Measurements from ENCODE around the gene TRAPPC10.

The TRAPPC10 gene

GRCh38 chr21:44064852-44065403 is 52.8 kb downstream of the TRAPPC10 start:
- no peak for DNase-seq (ENCODE audit: low read depth in 2 of 2)

DNA sequence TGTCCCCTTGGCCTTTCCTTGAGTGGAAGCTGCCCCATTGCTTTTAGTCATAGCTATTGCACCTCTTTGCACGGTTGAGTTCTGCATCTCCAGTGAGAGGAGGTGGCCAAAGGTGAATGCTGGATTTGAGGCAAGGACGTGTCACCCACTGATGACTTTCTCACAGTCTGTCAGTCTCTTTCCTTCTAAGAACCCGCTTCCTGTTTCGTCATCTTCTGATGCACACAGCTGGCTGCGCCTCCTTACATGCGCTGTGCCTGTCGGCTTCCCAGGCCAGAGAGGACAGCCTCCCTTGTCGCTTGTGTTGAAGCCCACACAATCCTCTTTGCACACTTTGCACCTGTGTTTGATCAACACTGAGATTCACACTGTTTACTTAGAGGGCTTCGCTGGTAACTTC is 53.3 kb downstream of the TRAPPC10 start:
- DNase-seq (ENCODE audit: low read depth in 2 of 2) = peak; percentile 57

DNA sequence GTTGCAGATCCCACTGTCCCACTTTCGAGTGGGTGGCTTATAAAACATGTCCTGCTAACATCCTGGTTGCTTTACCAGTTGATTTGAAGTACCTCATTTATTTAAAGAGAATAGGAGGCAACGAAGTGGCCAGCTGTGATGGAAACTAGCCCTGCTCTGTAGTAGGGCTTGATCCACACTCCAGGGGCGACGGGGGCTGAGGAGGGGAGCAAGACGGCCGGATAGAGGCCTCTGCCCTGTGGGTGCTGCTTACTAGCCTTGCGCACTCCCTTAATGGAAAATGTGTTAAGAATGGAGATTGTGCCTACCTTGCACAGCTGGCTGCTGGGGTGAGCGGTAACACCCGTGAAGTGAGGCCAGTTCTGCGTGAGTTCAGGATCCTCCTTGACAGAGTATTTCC is 54.0 kb downstream of the TRAPPC10 start:
- no peak for DNase-seq (ENCODE audit: low read depth in 2 of 2)

GRCh38 chr21:44067011-44067839 is 55.1 kb downstream of the TRAPPC10 start:
- DNase-seq (ENCODE audit: low read depth in 2 of 2) = no peak

- DNase-seq (ENCODE audit: low read depth in 2 of 2) = no peak
Observed at GRCh38 chr21:44070391-44070790, 58.3 kb downstream of the TRAPPC10 start.

DNA sequence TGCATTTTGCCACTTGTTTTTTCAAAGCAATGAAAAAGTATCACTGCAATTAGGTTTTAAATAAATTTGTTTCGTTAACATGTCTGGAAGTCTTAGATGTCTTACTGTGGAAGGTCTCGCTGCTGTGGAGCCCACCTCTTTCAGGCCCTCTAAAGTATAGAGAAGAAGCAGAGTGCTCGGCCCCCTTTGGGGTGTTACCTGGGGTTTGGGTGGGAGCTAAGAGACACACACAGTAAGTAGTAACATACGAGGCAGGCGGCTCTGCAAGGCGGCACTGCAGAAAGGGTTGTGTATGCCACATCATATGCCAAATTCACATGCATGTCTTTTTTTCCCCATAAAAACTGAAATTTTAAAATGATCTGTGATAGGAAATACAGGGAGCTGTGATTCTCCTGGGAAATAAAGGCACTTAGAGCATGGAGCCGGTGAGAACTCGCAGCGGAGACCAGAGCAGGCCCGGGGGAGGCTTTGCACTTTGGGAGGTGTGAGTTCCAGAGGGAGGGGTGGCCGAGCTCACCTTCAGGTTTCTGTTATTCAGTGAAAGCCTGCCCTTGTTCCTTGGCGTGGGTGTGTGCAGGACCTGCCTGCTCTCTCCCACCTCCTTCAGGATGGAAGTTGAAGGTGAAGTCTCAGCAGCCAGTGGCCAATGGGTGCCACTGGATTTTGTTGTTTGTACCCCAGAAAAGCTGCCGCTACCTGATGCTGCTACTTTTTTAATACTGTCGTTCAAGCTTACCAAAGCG is 59.4 kb downstream of the TRAPPC10 start:
- no peak for DNase-seq (ENCODE audit: low read depth in 2 of 2)

DNA sequence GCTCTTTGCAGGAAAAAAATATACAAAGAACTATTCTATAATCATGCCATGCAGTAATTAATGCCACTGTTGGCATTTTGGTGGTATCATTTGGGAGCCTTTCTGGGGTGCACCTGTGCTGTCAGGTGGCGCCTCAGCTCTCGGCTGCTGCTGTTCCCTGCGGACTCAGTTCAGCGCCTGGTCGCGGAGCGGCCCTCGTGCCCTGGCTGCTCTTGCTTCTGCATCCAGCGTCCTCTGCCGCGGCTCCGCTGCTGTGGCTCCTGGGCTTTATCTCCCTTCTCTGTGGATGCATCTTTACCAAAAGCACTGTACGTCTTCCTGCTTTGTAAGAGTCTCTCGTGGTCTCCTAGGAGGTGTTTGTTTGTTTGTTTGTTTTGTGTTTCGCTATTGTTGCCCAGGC is 60.0 kb downstream of the TRAPPC10 start:
- no peak for DNase-seq (ENCODE audit: low read depth in 2 of 2)

- DNase-seq (ENCODE audit: low read depth in 2 of 2) = no peak
Observed at GRCh38 chr21:44074315-44074958, 62.3 kb downstream of the TRAPPC10 start.

DNA sequence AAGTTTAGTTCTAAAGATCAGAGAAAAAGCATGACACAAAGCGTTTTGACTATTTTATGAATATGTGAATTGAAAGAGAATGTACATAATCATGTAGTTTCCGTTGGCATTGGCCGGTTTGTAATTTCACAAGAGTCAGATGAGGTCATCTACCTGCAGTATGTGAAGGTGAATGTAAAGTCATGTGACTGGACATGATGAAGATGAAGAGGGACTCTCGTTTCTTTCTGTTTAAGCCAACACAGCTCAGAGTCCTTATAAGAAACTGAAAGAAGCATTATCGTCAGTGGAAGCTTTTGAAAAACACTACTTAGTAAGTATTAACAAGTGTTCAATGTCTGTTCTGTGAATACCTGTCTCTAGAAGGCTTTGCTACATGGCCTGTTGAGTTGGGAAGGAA is 64.2 kb downstream of the TRAPPC10 start:
- no peak for DNase-seq (ENCODE audit: low read depth in 2 of 2)

DNA sequence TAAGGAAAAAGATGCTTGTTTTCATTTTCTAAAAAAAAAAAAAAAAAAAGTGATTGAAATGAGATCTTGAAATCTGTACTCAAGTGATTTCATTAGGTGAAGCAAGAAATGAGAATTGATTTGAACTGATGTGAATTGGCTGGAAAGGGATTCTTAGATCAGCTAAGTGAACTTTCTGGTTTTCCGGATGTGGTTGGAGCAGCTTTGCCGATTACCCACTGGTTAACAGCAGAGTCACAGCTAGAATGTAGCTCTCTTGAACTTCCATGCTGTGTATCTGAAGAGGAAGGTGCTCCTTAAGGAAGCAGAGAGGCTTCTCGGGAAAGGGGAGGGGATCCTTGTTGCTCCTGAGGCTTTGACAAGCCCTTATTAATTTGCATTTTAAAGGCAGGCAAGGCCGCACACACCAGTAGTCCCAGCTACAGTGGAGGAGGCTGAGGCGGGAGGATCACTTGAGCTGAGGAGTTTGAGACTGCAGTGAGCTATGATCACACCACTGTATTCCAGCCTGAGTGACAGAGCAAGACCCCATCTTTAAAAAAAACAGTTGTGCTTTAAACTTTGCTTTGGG is 66.4 kb downstream of the TRAPPC10 start:
- DNase-seq (ENCODE audit: low read depth in 2 of 2) = no peak

DNA sequence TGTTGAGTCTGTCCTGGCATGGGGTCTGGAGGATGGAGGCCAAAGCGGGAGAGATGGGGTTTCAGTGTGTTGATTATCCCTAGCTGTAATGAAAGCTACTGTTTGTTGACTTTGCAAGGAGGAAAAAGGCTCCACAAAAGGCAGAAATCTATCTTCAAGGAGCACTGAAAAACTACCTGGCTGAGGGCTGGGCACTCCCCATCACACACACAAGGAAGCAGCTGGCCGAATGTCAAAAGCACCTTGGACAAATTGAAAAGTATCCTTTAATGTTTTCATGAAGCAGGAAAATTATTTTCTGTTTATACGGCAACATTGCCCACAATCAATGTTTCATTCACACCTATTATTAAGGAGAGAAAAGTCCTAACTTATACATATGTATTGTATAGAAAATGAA is 67.3 kb downstream of the TRAPPC10 start:
- DNase-seq (ENCODE audit: low read depth in 2 of 2) = no peak

DNA sequence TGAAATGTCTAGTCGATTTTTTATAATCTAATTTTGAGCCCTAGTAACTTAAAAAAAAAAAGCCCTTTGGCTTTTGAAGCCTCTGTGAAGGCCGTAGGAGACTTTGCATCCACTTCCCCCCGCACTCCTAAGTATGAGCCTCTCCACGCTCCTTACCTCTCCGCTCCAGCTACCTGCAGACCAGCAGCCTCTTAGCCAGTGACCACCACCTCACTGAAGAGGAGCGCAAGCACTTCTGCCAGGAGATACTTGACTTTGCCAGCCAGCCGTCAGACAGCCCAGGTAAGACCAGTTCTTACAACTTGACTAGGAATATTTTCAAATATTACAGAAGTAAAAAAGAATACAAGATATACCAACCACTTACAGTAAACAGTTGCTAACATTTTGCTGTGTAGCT is 67.7 kb downstream of the TRAPPC10 start:
- no peak for DNase-seq (ENCODE audit: low read depth in 2 of 2)

GRCh38 chr21:44082648-44083440 is 70.7 kb downstream of the TRAPPC10 start:
- DNase-seq (ENCODE audit: low read depth in 2 of 2) = no peak

DNA sequence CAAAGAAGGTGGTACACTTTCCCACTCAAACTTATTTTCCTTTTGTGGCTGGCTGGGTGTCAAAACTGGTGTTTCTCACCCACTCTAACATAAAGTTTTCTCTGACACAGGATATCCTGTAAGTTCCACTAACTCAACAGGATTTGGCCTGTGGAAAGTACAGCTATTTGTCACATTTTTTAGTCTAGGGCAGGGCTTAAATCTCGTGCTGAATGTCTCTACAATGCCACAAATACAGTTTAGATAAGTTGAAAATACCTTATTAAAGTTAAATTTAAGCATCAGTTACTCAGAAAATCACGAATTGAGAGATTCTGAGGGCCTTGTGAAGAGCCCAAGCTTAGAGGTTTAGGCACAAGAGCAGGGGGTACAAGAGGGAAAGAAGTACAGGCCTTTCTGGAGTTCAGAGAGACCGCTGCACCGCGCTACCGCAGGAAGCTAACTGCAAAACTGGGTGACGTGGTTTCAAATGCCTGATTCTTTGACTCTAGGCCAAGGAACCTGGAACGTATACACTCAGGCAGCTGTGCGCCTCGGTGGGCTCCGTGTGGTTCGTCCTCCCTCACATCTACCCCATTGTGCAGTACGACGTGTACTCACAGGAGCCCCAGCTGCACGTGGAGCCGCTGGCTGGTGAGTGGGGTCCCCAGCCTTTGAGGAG is 71.7 kb downstream of the TRAPPC10 start:
- no peak for DNase-seq (ENCODE audit: low read depth in 2 of 2)

GRCh38 chr21:44084496-44085241 is 72.6 kb downstream of the TRAPPC10 start:
- no peak for DNase-seq (ENCODE audit: low read depth in 2 of 2)

DNA sequence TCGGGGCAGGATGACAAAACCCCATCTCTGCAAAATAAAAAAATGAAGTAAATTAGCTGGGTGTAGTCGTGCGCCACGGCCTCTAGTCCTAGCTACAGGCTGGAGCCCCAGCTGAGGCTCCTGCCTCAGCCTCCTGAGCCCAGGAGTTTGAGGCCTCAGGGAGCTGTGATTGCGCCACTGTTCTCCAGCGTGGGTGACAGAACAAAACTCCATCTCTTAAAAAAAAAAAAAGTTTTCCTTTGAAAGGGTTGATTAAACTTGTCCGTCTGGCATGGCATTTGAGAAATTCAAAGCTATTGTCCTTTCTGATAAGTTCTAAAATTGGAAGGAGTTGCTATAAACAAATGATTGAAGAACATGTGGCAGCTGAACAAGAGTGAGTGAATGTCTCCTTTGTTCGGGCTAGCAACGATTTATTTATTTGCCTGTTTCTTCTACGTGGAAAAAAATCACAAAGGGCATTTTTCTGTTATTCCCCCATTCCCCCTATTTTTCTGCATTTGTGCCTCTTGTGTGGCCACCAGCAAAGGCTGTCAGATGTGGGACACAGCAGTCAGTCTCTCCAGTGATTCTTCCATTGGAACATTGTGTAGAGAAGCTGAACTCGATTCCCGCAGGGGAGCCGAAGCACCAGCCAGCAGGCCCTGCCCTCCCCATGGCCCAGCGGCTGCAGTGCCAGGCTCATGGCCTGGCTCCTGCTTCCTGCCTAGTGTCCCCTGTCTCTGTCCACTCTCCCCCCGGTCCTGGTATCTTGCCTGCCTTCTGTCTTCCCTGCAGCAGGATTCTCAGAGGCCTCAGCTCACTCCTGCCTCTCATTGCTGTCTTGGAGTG is 73.6 kb downstream of the TRAPPC10 start:
- DNase-seq (ENCODE audit: low read depth in 2 of 2) = no peak

GRCh38 chr21:44086636-44087425 is 74.7 kb downstream of the TRAPPC10 start:
- DNase-seq (ENCODE audit: low read depth in 2 of 2) = no peak

All from stimulated activated CD8-positive, alpha-beta memory T cell treated with anti-CD3 and anti-CD28 coated beads, Interleukin-7, amount 100 ng/mL, for 1 hour (primary cell).